HFF-Myc (cell line): ENCODE measurements around the gene PTRH1.

Experiments used
- DNase-seq: peaks from one replicate; pipeline ENCODE4 v3.0.0-alpha.2; 2011; ENCODE audit warnings: low read depth; ENCODE audit errors: extremely low read depth
- H3K4me3 ChIP-seq: replicated peaks from 2 replicates; pipeline ENCODE4 v1.5.1; 2011; ENCODE audit warnings: low read depth, mild to moderate bottlenecking, control low read depth, low read length
- CTCF ChIP-seq: IDR thresholded peaks from 2 replicates; pipeline ENCODE4 v1.5.1; 2012; ENCODE audit warnings: mild to moderate bottlenecking, low read depth, low read length, control low read depth; ENCODE audit errors: missing control alignments

The PTRH1 gene

GRCh38 chr9:127724012-127724411, 8.5 kb upstream of the PTRH1 start:
- TF ChIP-seq CTCF: no peak
- DNase-seq: no peak
- no peak overlapping the region for H3K4me3 ChIP-seq

- DNase-seq: no peak
- H3K4me3 ChIP-seq: no peak overlapping the region
- TF ChIP-seq CTCF: no peak
Observed at GRCh38 chr9:127723444-127723843, 8.0 kb upstream of the PTRH1 start.

GRCh38 chr9:127723013-127723412, 7.5 kb upstream of the PTRH1 start:
- no peak for DNase-seq
- no peak for TF ChIP-seq CTCF
- no peak overlapping the region for H3K4me3 ChIP-seq

GRCh38 chr9:127722055-127722745, 6.7 kb upstream of the PTRH1 start:
- no peak overlapping the region for H3K4me3 ChIP-seq
- no peak for TF ChIP-seq CTCF
- no peak for DNase-seq

GRCh38 chr9:127721391-127721821, 5.9 kb upstream of the PTRH1 start:
- DNase-seq: no peak
- no peak overlapping the region for H3K4me3 ChIP-seq
- TF ChIP-seq CTCF: no peak

- no peak overlapping the region for H3K4me3 ChIP-seq
- TF ChIP-seq CTCF: no peak
- no peak for DNase-seq
Observed at GRCh38 chr9:127720865-127721227, 5.4 kb upstream of the PTRH1 start.

- no peak for TF ChIP-seq CTCF
- DNase-seq: no peak
- H3K4me3 ChIP-seq: no peak overlapping the region
Observed at GRCh38 chr9:127720031-127720864, 4.8 kb upstream of the PTRH1 start.
